Amniotic epithelial cell (primary cell): ENCODE results near the gene STAT1.
A peak's percentile ranks its signal among the peaks of the same experiment; 100 is the strongest.

Source experiments
- DNase-seq: peaks from one replicate; pipeline ENCODE4 v3.0.0-alpha.2; 2010; ENCODE audit warnings: low read depth

Gene STAT1

GRCh38 chr2:191013932-191014652, at the start of gene STAT1:
TSS of gene STAT1 (minus strand) at chr2:191014171. CDS start at chr2:191010003, 4,168 bp downstream.
- DNase-seq = peak; percentile 84

- no peak for DNase-seq
Measured at GRCh38 chr2:191063584-191063983, 49.6 kb upstream of the STAT1 start.

- DNase-seq = no peak
Measured at GRCh38 chr2:191061381-191061980, 47.5 kb upstream of the STAT1 start.

GRCh38 chr2:191059308-191059707, 45.3 kb upstream of the STAT1 start:
- DNase-seq = no peak

GRCh38 chr2:191056228-191056627, 42.3 kb upstream of the STAT1 start:
- no peak for DNase-seq

- no peak for DNase-seq
Measured at GRCh38 chr2:191053256-191053655, 39.3 kb upstream of the STAT1 start.

- peak; percentile 74 for DNase-seq
Measured at GRCh38 chr2:191051825-191052778, 38.1 kb upstream of the STAT1 start.

GRCh38 chr2:191051177-191051576, 37.2 kb upstream of the STAT1 start:
- peak; percentile 25 for DNase-seq

- peak; percentile 84 for DNase-seq
Measured at GRCh38 chr2:191050640-191050987, 36.6 kb upstream of the STAT1 start.

GRCh38 chr2:191049728-191050639, 36.0 kb upstream of the STAT1 start:
- peak; percentile 88 for DNase-seq

- DNase-seq = peak; percentile 67
Measured at GRCh38 chr2:191048073-191048472, 34.1 kb upstream of the STAT1 start.

GRCh38 chr2:191045141-191045540, 31.2 kb upstream of the STAT1 start:
- no peak for DNase-seq

- no peak for DNase-seq
Measured at GRCh38 chr2:191043438-191043837, 29.5 kb upstream of the STAT1 start.

- peak; percentile 71 for DNase-seq
Measured at GRCh38 chr2:191041418-191042161, 27.6 kb upstream of the STAT1 start.

- peak; percentile 13 for DNase-seq
Measured at GRCh38 chr2:191039616-191040015, 25.6 kb upstream of the STAT1 start.

- DNase-seq = peak; percentile 51
Measured at GRCh38 chr2:191038741-191039140, 24.8 kb upstream of the STAT1 start.

- DNase-seq = peak; percentile 77
Measured at GRCh38 chr2:191038241-191038725, 24.3 kb upstream of the STAT1 start.

GRCh38 chr2:191037351-191037750, 23.4 kb upstream of the STAT1 start:
- no peak for DNase-seq

GRCh38 chr2:191036363-191036762, 22.4 kb upstream of the STAT1 start:
- no peak for DNase-seq

GRCh38 chr2:191032588-191033429, 18.8 kb upstream of the STAT1 start:
- DNase-seq = no peak
